Panc1 (cell line): ENCODE data around the gene SPNS3. TPM values are rescaled to one million over a fixed set of nuclear protein-coding genes. Genes with fewer than 3 reads are reported as not detected.

ENCODE experiments used
- ATAC-seq: fragments of 200-7000 bp; cut with Tn5 transposase; 2 replicates; pipeline ENCODE4 v1.9.1; 2020; ENCODE audit warnings: mild to moderate bottlenecking, moderate library complexity
- BruUV-seq: library from RNA; stranded (reverse); fragments of 400-500 nt; replicated peaks from 2 replicates; lab custom pipeline; 2021; lab: Mats Ljungman, UMichigan
- CTCF ChIA-PET: fragments of 300-600 bp; sonication (Branson Sonifier 250); formaldehyde crosslinking; loops from one replicate; lab custom pipeline; 2022; ENCODE audit warnings: antibody characterized with exemption; lab: Charles Lee
- POLR2A ChIA-PET: fragments of 300-600 bp; sonication (Branson Sonifier 250); formaldehyde crosslinking; loops from one replicate; lab custom pipeline; 2022; ENCODE audit warnings: antibody characterized with exemption; lab: Charles Lee
- DNase-seq: peaks from one replicate; pipeline ENCODE4 v3.0.0-alpha.2; 2010; ENCODE audit warnings: low read depth, low spot score
- H3K27ac ChIP-seq: 2 replicates; pipeline ENCODE4 v1.5.1; 2011; ENCODE audit warnings: mild to moderate bottlenecking, low read length, inconsistent platforms
- H3K27me3 ChIP-seq: fragments of 200-500 bp; sonication (Bioruptor generic); 2 replicates; pipeline ENCODE4 v1.6.0; 2014; ENCODE audit warnings: low read length, inconsistent platforms; ENCODE audit not compliant: control insufficient read depth, insufficient read depth
- H3K36me3 ChIP-seq: fragments of 200-500 bp; sonication (Bioruptor generic); 2 replicates; pipeline ENCODE4 v1.5.1; 2014; ENCODE audit warnings: inconsistent platforms, mild to moderate bottlenecking, low read length, moderate library complexity; ENCODE audit not compliant: control insufficient read depth, insufficient read depth
- H3K4me1 ChIP-seq: 2 replicates; pipeline ENCODE4 v1.5.1; 2011; ENCODE audit warnings: inconsistent platforms, mild to moderate bottlenecking, low read length, moderate library complexity; ENCODE audit not compliant: control insufficient read depth, insufficient read depth
- H3K4me3 ChIP-seq, 2 experiments: 2 replicates each; pipeline ENCODE4 v1.5.1; 2011 to 2012; ENCODE audit warnings: low read depth in 2 of 2, low read length in 2 of 2, mild to moderate bottlenecking in 2 of 2, inconsistent platforms in 1 of 2, moderate library complexity in 1 of 2
- H3K9me3 ChIP-seq: fragments of 200-500 bp; sonication (Bioruptor generic); 2 replicates; pipeline ENCODE4 v1.5.1; 2014; ENCODE audit warnings: low read depth, mild to moderate bottlenecking, inconsistent platforms, low read length, moderate library complexity; ENCODE audit not compliant: control insufficient read depth, insufficient read depth
- CTCF ChIP-seq: fragments of 450-650 bp; IDR thresholded peaks from 2 replicates; pipeline ENCODE4 v1.5.1; 2017; ENCODE audit warnings: mild to moderate bottlenecking
- POLR2AphosphoS5 ChIP-seq: IDR thresholded peaks from 2 replicates; pipeline ENCODE4 v1.6.1; 2012; ENCODE audit warnings: mild to moderate bottlenecking, low read depth, low read length, moderate library complexity
- SIN3A ChIP-seq: IDR thresholded peaks from 2 replicates; pipeline ENCODE4 v1.6.1; 2012; ENCODE audit warnings: low read depth, mild to moderate bottlenecking, low read length, moderate library complexity, borderline replicate concordance; ENCODE audit not compliant: insufficient read depth
- TCF7L2 ChIP-seq: IDR thresholded peaks from 2 replicates; pipeline ENCODE4 v1.6.1; 2011; ENCODE audit warnings: mild to moderate bottlenecking, low read depth, low read length, inconsistent platforms
- in situ Hi-C: cut with HindIII; loops from 2 replicates; pipeline ENCODE4 v1.10.0; 2016; ENCODE audit warnings: low sequenced_read_pairs, low pct_unique_long_range_greater_than_20kb
- intact Hi-C: fragments of 100-400 bp; cut with micrococcal nuclease; formaldehyde crosslinking; loops from one replicate; pipeline ENCODE4 v1.10.0; 2022; ENCODE audit not compliant: unreplicated experiment
- total RNA-seq: library from RNA; stranded (reverse); gene quantifications from one replicate; pipeline ENCODE4 v1.2.1, GENCODE V29; 2021; ENCODE audit not compliant: unreplicated experiment
- TF ChIP-seq, protein P1 (sequence below), 2 experiments: IDR thresholded peaks; 2 replicates each; pipeline ENCODE4 v1.6.1; 2011 to 2012; ENCODE audit warnings: low read depth in 2 of 2, control low read depth in 1 of 2, low read length in 1 of 2, mild to moderate bottlenecking in 1 of 2, moderate library complexity in 1 of 2; ENCODE audit not compliant: insufficient read depth in 1 of 2

The SPNS3 gene
- total RNA-seq, 1 experiment from 2014 or later = 0.10 TPM

DNA sequence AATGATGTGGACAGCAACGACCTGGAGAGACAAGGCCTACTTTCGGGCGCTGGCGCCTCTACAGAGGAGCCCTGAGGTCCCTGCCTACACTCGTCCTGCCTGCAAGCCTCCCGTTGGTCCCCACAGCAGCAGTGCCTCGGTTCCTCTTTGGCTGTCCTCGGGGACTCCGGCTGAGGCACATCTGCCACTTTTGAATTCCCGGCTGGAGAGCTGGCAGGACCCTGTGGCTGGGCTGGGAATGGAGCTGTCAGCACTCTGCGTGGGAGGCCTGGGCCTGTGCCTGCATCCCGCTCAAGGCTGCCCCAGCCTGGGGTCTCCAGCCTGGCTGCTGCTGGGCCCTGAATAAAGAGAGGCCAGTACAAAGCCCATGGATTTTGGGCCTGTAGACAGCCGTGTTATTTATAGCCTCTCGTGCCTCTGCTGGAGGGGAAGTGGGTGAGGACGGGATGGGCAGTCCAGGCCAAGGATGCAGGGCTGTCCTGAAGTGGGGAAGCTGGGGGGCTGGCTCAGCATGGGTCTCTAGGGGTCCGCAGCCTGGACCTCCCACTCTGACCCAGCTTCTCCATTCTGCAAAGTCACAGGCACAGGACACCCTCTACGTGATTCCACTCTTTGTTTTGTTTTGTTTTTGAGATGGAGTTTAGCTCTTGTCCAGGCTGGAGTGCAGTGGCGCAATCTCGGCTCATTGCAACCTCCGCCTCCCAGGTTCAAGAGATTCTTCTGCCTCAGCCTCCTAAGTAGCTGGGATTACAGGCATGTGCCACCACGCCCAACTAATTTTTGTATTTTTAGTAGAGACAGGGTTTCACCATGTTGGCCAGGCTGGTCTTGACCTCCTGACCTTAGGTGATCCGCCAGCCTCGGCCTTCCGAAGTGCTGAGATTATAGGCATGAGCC is 54.3 kb downstream of the SPNS3 start:
- intact Hi-C loops = no loop called here
- no peaks in the 10 kb centered on the region for H3K27me3 ChIP-seq
- CTCF ChIA-PET = no interaction called here
- H3K9me3 ChIP-seq = no peaks in the 10 kb centered on the region
- no TSS peak for BruUV-seq
- no peak for ATAC-seq
- no peak overlapping the region for H3K4me3 ChIP-seq
- H3K27ac ChIP-seq = no peak overlapping the region
- no peak for DNase-seq
- TF ChIP-seq POLR2AphosphoS5 = no peak
- TF ChIP-seq, protein P1, sequence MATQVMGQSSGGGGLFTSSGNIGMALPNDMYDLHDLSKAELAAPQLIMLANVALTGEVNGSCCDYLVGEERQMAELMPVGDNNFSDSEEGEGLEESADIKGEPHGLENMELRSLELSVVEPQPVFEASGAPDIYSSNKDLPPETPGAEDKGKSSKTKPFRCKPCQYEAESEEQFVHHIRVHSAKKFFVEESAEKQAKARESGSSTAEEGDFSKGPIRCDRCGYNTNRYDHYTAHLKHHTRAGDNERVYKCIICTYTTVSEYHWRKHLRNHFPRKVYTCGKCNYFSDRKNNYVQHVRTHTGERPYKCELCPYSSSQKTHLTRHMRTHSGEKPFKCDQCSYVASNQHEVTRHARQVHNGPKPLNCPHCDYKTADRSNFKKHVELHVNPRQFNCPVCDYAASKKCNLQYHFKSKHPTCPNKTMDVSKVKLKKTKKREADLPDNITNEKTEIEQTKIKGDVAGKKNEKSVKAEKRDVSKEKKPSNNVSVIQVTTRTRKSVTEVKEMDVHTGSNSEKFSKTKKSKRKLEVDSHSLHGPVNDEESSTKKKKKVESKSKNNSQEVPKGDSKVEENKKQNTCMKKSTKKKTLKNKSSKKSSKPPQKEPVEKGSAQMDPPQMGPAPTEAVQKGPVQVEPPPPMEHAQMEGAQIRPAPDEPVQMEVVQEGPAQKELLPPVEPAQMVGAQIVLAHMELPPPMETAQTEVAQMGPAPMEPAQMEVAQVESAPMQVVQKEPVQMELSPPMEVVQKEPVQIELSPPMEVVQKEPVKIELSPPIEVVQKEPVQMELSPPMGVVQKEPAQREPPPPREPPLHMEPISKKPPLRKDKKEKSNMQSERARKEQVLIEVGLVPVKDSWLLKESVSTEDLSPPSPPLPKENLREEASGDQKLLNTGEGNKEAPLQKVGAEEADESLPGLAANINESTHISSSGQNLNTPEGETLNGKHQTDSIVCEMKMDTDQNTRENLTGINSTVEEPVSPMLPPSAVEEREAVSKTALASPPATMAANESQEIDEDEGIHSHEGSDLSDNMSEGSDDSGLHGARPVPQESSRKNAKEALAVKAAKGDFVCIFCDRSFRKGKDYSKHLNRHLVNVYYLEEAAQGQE (IDR thresholded peaks at IDR 0.05; ENCODE audit: insufficient read depth in 1 of 2, low read depth in 2 of 2, low read length in 1 of 2) = no peak
- TF ChIP-seq SIN3A = no peak
- no peak for TF ChIP-seq TCF7L2
- TF ChIP-seq CTCF = no peak
- POLR2A ChIA-PET = no interaction called here
- in situ Hi-C loops = no loop called here
- no peaks in the 10 kb centered on the region for H3K36me3 ChIP-seq
- peaks cover 6% of the 10 kb centered on the region for H3K4me1 ChIP-seq

DNA sequence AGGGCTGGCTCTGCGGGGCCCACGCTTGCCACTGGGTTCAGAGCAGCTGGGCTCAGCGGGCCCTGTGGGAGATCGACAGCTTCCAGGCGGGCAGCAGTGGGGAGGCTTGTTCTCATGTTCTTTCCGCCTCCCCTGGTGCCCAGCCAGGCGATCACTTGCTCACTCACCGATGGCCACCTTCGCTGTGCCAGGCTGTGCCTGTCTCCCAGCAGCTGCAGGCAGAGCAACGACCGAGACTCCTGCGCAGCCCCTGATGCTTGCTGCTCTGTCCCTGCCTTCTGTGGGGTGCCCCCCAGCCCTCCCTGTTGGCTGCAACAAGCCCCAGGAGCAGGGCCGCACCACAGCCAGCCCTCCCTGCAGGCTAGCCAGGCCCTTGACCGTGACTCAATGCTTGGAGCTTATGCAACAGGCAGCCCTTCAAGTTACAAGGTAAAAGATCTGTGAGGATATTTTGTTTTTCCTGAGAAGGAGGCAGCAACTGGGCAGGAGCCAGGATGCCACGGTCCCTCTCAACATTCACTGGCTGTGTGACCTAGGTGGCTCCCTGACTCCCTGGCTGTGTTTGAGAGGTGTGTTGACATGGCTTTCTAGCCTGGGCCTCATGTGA is 55.4 kb downstream of the SPNS3 start:
- H3K27me3 ChIP-seq = no peaks in the 10 kb centered on the region
- intact Hi-C loops (no loop called here), in situ Hi-C loops (no loop called here)
- H3K4me1 ChIP-seq = no peaks in the 10 kb centered on the region; the same call in 1 of the 2 replicates
- no peak for DNase-seq
- H3K4me3 ChIP-seq = no peak overlapping the region
- TF ChIP-seq POLR2AphosphoS5 (no peak), SIN3A (no peak), TCF7L2 (no peak)
- TF ChIP-seq, protein P1 (IDR thresholded peaks at IDR 0.05; ENCODE audit: insufficient read depth in 1 of 2, low read depth in 2 of 2, low read length in 1 of 2) = no peak
- CTCF ChIA-PET = no interaction called here
- no peak overlapping the region for H3K27ac ChIP-seq
- no peak for ATAC-seq
- no peaks in the 10 kb centered on the region for H3K9me3 ChIP-seq
- H3K36me3 ChIP-seq = no peaks in the 10 kb centered on the region
- POLR2A ChIA-PET = interaction anchor here (0.6 kb wide), 1 partner anchor 11 kb away, joined by 3 read pairs; no protein-coding TSS in a partner anchor
- no TSS peak for BruUV-seq
